ENCODE data around the gene RMDN3.

Gene RMDN3

DNA sequence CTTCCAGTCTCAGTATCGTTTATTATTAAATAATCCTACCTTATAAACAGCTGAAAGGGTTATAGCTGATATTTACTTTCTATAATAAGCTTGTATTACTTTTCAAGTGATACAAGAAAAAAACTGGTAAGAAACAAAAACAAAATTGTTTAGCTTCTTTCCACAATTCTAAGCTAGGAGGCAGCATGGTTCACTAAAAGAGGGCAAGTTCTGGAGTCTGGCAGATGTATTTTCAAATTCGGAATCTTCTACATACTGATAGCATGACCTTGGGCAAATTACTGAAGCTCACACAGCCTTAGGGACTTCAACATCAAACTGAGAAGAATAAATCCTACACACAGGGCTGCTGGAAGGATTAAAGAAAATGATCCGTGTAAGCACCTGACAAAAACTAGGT, 30.1 kb upstream of the RMDN3 start:
- Mint-ChIP-seq H3K36me3 (ENCODE audit: low read depth) (peaks cover 2% of the 10 kb centered on the region), H3K4me1 (ENCODE audit: low read depth) (peaks cover 21% of the 10 kb centered on the region), H3K27ac (no peak overlapping the region), H3K27me3 (ENCODE audit: low read depth) (no peaks in the 10 kb centered on the region), H3K4me3 (no peak overlapping the region), H3K9me3 (no peaks in the 10 kb centered on the region)

DNA sequence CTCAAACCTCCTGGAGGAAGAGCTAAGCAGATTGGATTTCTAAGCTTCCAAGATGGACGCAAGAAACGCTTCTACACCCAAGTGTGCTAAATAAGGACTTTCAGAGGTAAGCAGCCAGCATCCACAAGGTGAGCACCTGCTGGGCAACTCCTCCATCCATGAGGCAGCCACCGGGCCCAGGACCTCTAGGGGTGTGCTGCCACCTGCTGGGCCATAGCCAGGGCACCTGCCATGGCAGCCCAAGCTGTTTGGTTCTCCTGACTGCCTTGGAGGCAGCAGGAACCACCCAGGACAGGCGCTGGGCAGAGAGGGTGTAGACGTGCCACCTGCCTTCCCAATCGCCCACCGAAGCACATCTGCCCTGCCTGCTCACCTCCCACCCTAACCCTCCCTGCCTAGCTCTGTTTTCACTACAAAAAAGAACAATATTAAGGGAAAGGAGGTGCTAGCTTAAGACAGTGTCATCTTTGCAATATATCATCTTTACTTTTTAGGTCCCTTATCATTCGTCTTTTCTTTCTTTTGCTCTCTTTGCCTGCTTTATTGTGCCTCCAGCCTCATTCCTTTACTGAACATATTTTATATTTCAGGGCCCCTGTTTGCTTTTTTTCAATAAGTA, 27.7 kb upstream of the RMDN3 start:
- peaks cover 20% of the 10 kb centered on the region for H3K4me1 Mint-ChIP-seq (ENCODE audit: low read depth)

DNA sequence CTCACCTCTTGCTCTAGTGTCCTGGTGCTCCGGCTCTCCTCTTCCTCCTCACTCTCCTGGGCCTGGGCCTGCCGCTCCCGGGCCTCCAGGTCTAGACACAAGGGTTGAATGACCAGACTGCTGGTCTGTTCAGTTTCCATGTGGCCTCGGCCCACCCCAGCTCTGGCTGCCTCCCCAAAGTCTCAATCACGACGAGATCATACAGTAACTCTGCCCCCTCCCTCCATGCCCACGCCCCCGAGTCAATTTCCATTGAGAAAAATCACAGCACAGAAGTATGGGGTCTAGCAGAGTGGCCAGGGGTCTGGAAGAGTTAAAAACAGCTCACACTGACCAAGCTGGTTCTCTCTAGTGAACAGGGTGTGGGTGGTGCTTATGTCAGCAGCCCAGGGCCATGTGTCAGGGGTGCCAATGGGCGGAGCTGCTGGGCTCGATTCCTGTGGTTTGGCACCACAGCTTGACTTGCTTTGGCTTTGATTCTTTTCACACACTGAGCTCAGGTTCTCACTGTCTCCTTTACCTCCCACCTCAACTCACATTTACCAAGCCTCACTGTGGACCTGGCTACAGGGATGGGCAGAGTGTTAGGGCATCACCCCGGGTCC, 21.6 kb upstream of the RMDN3 start:
- Mint-ChIP-seq H3K27me3 (ENCODE audit: low read depth) (no peaks in the 10 kb centered on the region), H3K27ac (peak overlapping the region; percentile 12), H3K9me3 (no peaks in the 10 kb centered on the region), H3K4me3 (no peak overlapping the region), H3K36me3 (ENCODE audit: low read depth) (peaks cover 17% of the 10 kb centered on the region), H3K4me1 (ENCODE audit: low read depth) (peaks cover 10% of the 10 kb centered on the region)

More for the DNA sequence above, 27.7 kb upstream of the RMDN3 start:
- Mint-ChIP-seq H3K36me3 (ENCODE audit: low read depth) (peaks cover 9% of the 10 kb centered on the region), H3K27ac (no peak overlapping the region), H3K9me3 (no peaks in the 10 kb centered on the region), H3K4me3 (no peak overlapping the region), H3K27me3 (ENCODE audit: low read depth) (no peaks in the 10 kb centered on the region)

DNA sequence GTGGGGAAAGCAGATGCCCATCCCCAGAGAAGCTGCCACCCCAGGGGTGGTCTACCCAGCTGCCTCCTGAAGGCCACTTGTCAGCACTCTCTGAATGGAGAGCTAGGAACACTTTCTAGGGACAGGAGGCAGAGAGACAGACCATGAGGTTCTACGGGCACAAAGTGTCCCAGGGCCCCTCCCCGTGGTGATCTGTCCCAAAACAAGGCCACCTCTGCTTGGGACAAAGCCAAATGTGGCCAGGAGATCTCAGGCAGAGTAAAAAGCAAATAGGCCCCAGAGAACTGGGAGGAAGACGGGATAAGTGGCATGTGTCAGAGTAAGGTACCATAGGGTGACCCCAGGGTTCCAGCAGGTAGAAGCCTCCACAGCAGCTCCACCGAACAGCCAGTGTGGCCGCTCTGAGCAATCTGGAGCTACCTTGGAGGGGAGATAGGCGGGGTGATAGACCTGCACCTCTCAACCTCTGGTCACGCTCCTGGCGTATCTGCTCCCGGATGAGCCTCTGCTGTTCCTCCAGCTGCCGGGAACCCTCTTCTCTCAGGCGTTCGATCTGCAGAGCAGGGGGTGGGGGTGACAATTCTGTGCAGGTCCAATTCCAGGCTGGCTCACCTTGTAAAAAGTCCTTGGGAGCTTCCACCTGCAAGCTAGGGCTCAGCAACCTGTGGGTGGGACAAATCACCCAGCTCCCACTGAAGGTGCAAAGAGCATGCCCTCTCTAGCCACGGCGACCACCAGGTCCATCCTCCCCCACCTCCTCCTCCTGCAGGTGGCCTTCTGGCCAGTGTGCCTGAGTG, 20.9 kb upstream of the RMDN3 start:
- H3K27ac Mint-ChIP-seq = no peak overlapping the region
- peaks cover 10% of the 10 kb centered on the region for H3K4me1 Mint-ChIP-seq (ENCODE audit: low read depth)
- H3K36me3 Mint-ChIP-seq (ENCODE audit: low read depth) = peaks cover 17% of the 10 kb centered on the region
- no peak overlapping the region for H3K4me3 Mint-ChIP-seq
- H3K9me3 Mint-ChIP-seq = no peaks in the 10 kb centered on the region
- no peaks in the 10 kb centered on the region for H3K27me3 Mint-ChIP-seq (ENCODE audit: low read depth)

DNA sequence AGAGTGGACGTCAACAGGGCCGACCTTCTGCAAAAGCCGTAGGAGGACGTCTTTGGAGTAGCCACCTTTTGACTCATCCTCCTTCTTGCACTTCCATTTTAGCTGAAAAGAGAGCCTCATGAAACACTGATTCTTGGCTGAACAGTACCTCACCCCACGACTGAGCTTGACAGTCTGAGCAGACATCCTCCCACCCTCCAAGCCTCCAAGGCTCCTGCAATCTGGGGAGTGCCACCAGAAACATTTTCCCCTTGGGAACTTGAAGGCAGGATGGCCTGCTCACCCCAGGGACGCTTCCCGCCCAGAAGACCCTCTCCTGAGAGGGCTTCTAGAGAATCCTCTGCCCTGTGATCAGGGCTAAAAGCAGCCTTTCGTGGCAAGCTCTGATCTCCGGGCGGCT, 20.0 kb upstream of the RMDN3 start:
- no peaks in the 10 kb centered on the region for H3K9me3 Mint-ChIP-seq
- H3K36me3 Mint-ChIP-seq (ENCODE audit: low read depth) = peaks cover 17% of the 10 kb centered on the region
- H3K27me3 Mint-ChIP-seq (ENCODE audit: low read depth) = no peaks in the 10 kb centered on the region
- no peak overlapping the region for H3K4me3 Mint-ChIP-seq
- no peak overlapping the region for H3K27ac Mint-ChIP-seq
- peaks cover 7% of the 10 kb centered on the region for H3K4me1 Mint-ChIP-seq (ENCODE audit: low read depth)

DNA sequence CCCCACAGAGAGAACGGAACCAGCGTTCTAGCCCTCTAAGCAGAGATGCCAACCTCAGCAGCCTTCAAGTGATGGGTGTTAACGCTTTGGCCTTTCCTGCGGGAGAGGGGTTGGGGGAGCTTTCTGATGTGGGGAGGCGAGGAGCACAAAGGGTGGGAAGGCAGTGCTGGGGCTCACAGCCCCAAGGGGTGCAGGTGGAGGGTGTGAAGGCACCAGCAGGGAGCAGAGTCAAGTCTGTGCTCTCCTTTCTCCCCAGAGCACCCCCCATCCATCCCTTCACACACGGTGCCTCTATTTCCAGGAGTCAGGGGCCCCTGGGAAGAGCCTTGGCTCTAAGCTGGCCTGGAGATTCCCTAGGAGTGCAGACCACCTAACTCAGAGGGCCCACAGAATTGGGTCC, 18.8 kb upstream of the RMDN3 start:
- Mint-ChIP-seq H3K4me3 (no peak overlapping the region), H3K27me3 (ENCODE audit: low read depth) (no peaks in the 10 kb centered on the region), H3K4me1 (ENCODE audit: low read depth) (peaks cover 12% of the 10 kb centered on the region), H3K36me3 (ENCODE audit: low read depth) (peaks cover 16% of the 10 kb centered on the region), H3K9me3 (no peaks in the 10 kb centered on the region), H3K27ac (no peak overlapping the region)

DNA sequence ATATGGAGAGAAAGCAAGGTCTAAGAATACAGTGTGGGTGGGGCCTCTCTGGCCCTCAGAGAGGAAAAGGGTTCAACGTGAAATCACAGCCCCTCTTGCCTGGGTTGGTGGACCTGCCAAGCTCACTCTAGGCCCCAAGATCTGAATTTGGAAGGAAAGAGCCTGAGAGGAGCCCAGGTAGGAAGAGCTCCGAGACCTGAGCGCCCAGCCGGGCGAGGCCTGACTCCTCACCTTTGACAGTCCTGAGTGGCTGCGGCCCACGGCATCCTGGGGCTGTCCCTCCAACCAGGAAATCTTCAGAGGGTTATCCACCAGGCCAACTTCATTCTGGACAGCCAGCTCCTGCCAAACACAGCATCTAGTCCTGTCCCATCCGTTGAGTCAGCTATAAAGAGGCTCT, 18.4 kb upstream of the RMDN3 start:
- Mint-ChIP-seq H3K27ac (no peak overlapping the region), H3K4me3 (no peak overlapping the region), H3K9me3 (no peaks in the 10 kb centered on the region), H3K36me3 (ENCODE audit: low read depth) (peaks cover 15% of the 10 kb centered on the region), H3K4me1 (ENCODE audit: low read depth) (peaks cover 14% of the 10 kb centered on the region), H3K27me3 (ENCODE audit: low read depth) (no peaks in the 10 kb centered on the region)

DNA sequence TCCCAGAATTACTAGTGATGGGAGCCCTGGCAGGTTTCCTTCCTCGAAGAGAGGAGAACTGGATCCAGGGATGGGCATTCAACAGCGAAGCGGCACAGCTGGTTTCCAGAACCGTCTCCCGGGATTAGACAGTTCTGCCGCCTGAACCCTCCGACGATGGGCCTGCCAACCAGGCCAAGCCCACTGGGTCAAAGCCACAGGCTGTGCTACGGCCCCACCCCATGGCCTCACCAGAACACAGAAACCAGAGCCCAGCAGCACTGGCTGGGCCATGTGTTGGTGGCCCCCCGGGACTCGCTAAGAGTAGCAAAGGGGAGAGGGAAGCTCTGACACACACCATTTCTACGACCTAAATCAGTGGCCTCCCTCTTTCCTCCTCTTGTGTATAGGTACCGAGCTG, 17.0 kb upstream of the RMDN3 start:
- Mint-ChIP-seq H3K27ac (no peak overlapping the region), H3K4me1 (ENCODE audit: low read depth) (peaks cover 17% of the 10 kb centered on the region), H3K27me3 (ENCODE audit: low read depth) (no peaks in the 10 kb centered on the region), H3K4me3 (no peak overlapping the region), H3K36me3 (ENCODE audit: low read depth) (peaks cover 17% of the 10 kb centered on the region), H3K9me3 (no peaks in the 10 kb centered on the region)

DNA sequence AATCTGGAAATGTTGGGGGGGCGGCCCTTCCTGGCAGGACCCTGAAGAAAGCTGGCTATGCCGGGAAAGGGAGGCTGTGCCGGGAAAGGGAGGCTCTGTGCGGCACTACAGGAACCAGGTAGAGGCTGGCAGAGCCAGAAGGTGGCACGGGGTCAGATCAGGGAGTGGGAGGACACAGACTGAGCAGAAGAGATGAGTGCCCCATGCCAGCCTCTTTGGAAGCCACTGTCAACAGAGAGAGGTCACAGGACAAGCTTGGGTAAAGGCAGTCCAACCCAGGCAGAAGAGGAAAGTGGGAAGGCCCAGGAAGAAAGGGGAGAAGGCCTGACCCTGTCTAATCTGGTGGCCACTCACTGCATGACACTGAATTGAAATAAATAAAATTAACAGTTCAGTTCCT, 16.2 kb upstream of the RMDN3 start:
- H3K27ac Mint-ChIP-seq = no peak overlapping the region
- H3K36me3 Mint-ChIP-seq (ENCODE audit: low read depth) = peaks cover 14% of the 10 kb centered on the region
- H3K4me1 Mint-ChIP-seq (ENCODE audit: low read depth) = peaks cover 13% of the 10 kb centered on the region
- H3K4me3 Mint-ChIP-seq = no peak overlapping the region
- no peaks in the 10 kb centered on the region for H3K9me3 Mint-ChIP-seq
- H3K27me3 Mint-ChIP-seq (ENCODE audit: low read depth) = no peaks in the 10 kb centered on the region

DNA sequence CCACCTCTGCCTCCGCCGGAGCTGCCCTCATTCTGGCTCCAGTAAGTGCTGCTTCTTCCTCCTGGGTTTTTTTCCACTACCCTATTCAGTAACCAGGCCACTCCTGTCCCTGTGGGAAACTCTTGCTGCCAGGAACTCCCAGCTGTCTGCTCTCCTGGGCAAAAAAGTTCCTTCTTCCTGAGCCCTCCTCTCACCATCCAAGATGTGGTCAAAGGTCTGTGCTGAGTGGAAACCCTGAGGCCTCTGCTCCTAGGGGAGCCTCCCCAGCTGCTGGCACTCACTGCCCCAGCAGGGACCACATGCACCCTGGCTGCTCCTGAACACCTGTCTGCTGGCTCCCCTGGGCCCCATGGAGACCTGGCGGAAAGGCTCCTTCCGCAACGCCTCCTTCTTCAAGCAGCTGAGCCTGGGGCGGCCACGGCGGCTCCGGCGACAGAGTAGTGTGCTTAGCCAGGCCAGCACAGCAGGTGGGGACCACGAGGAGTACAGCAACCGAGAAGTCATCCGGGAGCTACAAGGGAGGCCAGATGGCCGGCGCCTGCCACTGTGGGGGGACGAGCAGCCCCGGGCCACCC, 15.2 kb upstream of the RMDN3 start:
- peaks cover 20% of the 10 kb centered on the region for H3K4me1 Mint-ChIP-seq (ENCODE audit: low read depth)
- H3K4me3 Mint-ChIP-seq = no peak overlapping the region

DNA sequence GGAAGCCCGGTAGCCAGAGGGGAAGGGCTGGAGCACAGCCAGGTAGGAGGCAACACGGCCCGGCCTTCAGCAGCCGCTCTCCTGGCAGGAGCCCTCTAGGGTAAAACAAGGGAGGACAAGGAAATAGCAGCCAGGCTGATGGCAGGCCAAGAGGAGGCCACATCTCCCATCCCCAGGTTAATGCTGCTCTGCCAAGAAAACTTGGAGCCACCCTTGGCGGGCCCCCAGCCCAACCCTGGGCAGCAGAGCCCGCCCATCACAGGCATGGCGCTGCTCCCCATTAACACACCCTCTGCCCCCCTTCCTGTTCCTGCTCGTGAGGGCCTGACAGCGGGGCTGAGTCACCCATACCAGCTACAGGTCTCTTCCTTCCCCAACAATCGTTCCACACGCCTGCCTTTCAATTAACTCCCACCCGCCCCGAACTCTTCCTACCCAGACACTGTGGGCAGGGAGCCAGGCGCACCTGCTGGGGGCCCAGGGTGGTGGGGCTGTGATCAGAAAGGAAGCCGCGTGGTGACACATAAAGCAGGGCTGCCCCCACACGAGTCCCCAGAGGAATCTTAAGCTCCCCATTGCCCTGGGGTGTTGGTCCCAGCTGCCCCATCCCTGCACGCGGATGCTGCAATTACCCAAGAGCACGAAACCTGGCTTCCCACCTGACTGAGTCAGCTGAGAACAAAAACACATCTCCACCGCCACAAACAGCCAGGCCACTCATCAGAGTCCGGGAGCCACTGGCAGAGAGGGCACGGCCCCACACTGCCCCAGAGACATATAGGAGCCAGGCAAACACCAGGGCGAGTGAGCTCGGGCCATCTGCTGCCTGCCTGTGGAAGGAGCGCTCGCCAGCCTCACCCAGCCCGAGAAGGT, 14.5 kb upstream of the RMDN3 start, which contains the start of gene C15orf62:
C15orf62 (plus strand) TSS at position 707 of the 873 bp plus-strand sequence. CDS start 516 bp downstream, outside the sequence.
- H3K27ac Mint-ChIP-seq = peak within 1 kb of the TSS; percentile 76
- H3K27me3 Mint-ChIP-seq (ENCODE audit: low read depth) = no peaks in the 10 kb centered on the region

More for the DNA sequence above, 15.2 kb upstream of the RMDN3 start:
- Mint-ChIP-seq H3K9me3 (no peaks in the 10 kb centered on the region), H3K27me3 (ENCODE audit: low read depth) (no peaks in the 10 kb centered on the region), H3K27ac (peak overlapping the region; percentile 76), H3K36me3 (ENCODE audit: low read depth) (peaks cover 14% of the 10 kb centered on the region)

DNA sequence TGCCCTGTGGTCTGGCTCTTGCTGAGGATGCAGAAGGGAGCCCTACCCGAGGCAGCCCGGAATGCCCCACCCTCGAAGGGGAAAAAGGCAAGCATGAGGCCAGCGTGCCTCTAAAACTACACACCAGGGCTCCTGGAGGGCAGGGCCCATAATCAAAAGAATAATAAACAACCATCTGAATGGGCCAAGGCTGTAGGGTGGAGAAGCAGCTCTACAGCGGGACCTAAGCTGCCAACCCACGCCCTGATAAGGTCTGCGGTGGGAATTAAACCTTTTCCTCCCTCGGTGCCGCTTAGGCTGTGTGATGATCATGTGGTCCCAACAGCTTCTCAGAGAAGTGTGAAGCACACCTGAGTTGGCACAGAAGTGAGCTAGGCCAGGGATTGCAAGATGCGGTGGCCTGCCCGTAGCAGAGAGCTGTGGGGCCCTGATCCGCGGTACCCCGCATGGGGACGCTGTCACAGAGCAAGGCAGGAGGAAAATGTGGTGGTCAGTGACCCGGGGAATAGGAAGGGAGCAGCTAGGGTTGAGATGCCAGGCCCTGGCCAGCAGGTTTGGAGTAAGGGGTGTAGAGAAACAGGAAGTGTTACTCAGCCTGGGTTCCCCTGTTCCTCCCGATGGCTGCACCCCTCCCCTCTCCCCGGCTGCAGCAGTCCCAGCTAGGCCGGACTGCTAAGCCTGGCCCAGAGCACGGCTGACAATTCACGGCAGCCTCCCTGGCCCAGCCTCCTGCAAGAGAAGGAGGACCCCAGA, 13.6 kb upstream of the RMDN3 start:
- no peaks in the 10 kb centered on the region for H3K27me3 Mint-ChIP-seq (ENCODE audit: low read depth)
- H3K4me3 Mint-ChIP-seq = peak overlapping the region; percentile 33
- H3K27ac Mint-ChIP-seq = peak overlapping the region; percentile 76
- H3K9me3 Mint-ChIP-seq = no peaks in the 10 kb centered on the region
- peaks cover 11% of the 10 kb centered on the region for H3K36me3 Mint-ChIP-seq (ENCODE audit: low read depth)
- peaks cover 27% of the 10 kb centered on the region for H3K4me1 Mint-ChIP-seq (ENCODE audit: low read depth)

More for the DNA sequence above, 14.5 kb upstream of the RMDN3 start, which contains the start of gene C15orf62:
- peaks cover 24% of the 10 kb centered on the region for H3K4me1 Mint-ChIP-seq (ENCODE audit: low read depth)
- H3K9me3 Mint-ChIP-seq = no peaks in the 10 kb centered on the region
- peak within 1 kb of the TSS; percentile 41 for H3K4me3 Mint-ChIP-seq
- H3K36me3 Mint-ChIP-seq (ENCODE audit: low read depth) = peaks cover 11% of the 10 kb centered on the region

DNA sequence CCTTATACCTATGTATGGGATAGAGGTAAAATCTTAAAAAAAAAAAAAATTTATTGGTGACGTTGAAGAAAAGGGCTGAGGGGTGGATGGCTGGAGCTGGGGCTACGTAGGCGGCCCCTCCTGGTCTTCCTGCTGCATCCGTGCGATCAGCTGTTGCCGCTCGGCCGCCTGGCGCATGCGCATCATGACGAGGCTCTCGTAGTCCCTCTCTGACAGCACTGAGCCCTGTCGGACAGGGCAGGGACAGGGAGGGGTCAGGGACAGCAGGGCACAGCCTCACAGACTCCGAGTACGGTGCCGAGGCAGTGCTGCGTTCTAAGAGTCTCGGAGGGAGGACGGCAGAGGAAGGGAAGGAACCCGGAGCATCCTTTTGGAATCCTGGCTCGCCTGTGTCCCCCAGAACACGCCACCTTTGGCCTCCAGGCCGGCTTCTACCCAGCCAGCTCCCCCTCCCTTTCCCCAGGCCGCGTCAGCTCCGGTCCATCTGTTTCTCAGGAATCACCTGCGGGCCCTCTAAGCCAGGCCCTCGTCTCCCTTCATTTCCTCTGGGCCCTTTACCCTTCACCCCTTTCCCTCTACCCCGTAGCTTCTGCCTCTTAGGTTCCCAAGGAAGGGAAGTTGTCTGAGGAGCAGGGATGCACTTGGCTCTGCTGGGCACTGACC, 12.9 kb upstream of the RMDN3 start:
- H3K4me3 Mint-ChIP-seq = no peak overlapping the region
- peaks cover 8% of the 10 kb centered on the region for H3K36me3 Mint-ChIP-seq (ENCODE audit: low read depth)
- H3K27ac Mint-ChIP-seq = no peak overlapping the region
- no peaks in the 10 kb centered on the region for H3K9me3 Mint-ChIP-seq
- peaks cover 29% of the 10 kb centered on the region for H3K4me1 Mint-ChIP-seq (ENCODE audit: low read depth)
- H3K27me3 Mint-ChIP-seq (ENCODE audit: low read depth) = no peaks in the 10 kb centered on the region
